Embryonic facial prominence (tissue), 1 donor: ENCODE measurements around the gene NID1.
"Not testable (repeated sequence)": the region's sequence is repeated elsewhere in the genome, so short reads cannot be mapped to it uniquely, and the experiment has no call there.

ENCODE experiments used
- DNase-seq: peaks from one replicate; pipeline ENCODE4 v3.0.0-alpha.2; 2016; ENCODE audit errors: extremely low spot score

NID1 gene

DNA sequence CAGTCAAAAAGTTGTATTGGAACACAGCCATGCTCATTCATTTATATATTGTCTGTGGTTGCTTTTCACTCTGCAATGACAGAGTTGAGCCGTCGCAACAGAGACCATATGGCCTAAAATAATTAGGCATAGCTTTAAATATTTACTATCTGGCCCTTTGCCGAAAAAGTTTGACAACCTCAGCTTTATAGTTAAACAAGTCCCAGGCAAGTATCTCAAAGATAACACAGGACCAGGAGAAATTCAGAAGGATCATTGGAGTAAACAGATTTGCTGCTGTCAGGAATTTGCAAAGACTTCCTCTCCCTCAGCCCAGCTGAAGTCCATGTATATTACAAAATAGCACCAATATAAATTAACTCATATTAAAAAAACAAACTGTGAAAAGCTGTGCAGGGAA is 34.4 kb downstream of the NID1 start:
- DNase-seq: no peak

DNA sequence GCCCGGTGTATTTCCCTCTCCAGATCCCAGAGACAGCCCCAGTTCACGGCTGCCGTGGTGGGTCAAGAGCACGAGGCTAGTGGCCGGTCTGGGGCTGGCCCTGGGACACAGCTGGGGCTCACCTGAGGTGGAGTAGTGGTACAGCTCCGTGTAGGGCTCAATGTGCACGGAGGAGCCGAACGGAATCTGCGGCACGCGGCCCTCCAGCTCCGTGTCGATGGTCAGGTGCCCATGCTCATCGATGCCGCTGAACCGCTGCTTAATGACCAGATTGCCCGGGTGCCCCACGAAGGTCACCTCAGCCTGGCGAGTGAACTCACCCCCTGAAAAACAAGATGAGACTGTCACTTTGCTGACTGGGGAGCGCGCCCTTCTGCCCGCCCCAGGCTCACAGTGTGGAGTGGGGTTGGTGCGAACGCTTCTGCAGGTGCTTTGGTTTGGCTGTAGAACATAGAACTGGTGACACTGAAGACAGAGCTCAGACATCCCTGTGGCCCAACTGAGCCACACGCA is 35.4 kb downstream of the NID1 start:
- DNase-seq: no peak

DNA sequence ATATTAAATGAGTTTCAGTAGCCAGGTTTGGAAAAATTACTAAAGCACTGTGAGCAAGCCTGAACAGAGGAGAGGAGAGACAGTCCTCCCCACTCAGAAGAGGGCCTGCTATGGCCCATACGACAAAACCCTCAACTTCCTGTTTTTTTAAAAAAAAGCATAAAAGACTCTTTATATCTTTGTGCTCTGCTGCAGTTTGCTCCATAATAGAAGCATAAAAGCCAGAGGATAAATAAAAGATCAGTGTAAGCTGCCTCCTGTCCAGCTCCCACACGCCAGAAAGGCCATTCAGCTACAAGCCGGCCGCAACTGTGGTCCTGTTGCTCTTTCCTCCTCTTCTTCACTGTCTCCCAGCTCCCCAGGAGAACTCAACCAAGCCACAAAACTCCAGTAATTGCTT is 37.8 kb downstream of the NID1 start:
- no peak for DNase-seq

DNA sequence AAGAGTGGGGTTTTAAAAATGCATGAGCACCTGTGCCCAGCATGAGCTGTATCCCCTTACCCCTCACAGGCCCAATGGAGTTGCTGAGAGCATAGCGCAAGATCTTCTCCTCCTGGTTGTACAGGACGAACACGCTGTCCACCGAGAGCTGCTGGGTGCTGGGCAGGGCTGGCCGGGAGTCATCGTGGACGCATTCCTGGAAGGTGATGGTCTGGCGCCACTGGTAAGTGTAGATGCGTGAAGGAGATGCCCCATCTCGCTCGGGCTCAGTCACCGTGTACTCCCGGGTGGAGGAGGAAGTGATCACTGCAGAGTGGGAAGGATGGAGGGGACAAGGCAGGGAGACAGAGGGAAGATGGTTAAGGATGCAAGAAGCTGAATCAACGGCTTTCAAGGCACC is 39.1 kb downstream of the NID1 start:
- DNase-seq: no peak

DNA sequence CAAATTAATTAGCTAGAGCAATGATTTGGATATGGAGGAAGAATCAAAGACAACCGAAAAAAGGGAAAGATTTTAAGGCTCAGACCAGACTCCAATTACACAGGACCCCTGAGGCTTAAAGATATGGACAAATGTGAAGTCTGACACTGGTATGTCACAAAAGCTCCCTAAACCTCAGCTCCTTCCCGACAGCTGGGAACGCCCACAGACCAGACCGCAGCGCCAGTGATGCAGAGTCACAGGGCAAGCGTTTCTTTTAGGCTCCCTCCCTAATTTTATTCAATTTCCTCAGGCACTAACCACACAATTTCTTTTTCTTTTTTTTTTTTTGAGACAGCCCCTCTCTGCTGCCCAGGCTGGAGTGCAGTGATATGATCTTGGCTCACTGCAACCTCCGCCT is 40.2 kb downstream of the NID1 start:
- DNase-seq: no peak

DNA sequence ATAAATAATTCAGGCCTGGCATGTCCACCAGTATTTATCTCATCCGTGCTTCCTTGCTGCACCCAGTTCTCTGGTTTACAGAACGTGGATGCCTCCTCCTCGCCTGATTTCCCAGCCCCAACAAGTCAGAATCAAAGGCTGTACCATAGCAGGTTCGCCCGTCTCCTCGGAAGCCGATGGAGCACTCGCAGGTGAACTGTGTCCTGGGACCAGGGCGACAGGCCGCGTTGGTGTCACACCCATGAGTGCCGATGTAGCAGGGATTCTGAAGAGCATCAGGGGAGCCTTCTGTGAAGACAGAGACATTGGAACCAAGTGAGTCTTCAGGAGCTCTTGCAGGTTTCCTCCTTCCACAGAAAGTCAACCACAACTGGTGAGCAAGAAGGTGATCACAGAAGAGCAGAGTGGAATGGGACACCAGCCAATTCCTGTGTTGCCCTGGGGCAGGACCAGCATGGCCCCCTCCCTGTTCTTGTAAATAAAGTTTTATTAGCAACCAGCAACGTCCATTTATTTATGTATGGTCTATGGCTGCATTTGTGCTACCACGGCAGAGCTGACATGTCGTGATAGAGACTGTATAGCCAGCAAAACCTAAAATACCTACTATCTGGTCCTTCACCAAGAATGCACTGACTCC is 40.8 kb downstream of the NID1 start:
- no peak for DNase-seq

DNA sequence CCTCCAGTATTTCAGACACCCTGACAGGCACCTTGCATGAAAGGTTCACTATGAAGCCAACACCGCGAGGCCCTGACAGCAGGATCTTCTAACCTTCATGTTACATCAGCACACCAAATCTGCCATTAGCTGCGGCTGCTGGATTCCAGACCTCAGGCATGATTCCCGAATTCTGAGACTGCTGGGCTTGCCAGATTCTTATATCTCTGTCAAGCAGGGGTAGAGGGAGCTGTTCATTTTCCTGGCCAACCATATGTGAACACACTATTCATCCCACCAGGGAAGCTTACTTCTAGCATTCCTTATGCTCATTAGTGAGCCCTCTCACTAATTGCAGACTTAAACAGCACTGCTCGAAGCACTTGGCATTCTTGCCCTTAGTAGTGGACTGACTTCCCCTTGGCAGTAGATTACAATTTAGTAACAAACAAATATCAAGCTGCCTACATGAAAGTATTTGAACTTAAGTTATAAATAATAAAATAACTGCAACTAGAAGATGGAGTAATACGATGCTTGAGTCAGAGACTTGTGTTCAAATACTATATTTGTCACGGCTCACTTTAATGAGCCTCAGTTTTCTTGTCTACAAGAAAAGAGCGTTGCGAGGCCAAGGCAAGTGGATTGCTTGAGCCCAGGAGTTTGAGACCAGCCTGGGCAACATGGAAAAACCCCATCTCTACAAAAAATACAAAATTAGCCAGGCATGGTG is 43.3 kb downstream of the NID1 start:
- peak; percentile 14 for DNase-seq

DNA sequence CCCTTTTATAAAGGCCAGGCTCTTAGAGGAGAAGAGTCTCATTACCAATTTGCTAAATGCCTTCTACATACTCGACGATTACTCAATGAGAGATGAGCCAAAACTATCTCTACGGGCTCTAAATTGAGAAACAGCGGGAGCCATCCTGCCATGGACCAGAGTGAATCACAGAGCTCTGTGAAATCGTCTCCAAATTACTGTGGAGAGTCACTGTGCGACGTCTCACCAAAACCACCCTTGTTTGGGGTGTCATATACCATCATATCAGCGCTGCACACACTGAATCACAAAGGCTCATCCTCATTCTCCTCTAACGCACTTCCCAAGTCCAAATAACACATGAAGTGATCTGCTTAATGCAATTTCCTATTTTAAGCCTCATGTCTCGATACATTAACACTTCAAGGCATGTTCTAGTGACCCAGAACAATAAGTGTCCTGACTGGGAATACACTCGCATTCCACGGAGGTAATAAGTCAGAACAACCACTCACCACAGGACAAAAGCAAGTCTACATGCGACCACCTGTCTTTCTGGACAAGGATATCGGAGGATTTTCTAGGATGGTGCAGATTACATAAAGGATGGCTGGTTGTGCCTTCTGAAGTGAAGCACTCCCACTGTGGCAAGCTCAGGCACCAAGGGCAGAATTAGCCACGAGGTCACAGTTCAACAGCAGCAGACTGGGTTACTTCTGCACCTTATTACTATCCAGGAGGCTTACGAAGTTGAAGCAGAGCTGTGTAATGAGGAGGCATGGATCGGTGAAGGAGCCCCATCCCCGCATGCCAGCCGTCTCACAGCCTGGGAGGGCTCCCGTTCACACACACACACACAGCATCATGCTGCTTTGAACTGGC is 44.3 kb downstream of the NID1 start:
- DNase-seq: no peak

DNA sequence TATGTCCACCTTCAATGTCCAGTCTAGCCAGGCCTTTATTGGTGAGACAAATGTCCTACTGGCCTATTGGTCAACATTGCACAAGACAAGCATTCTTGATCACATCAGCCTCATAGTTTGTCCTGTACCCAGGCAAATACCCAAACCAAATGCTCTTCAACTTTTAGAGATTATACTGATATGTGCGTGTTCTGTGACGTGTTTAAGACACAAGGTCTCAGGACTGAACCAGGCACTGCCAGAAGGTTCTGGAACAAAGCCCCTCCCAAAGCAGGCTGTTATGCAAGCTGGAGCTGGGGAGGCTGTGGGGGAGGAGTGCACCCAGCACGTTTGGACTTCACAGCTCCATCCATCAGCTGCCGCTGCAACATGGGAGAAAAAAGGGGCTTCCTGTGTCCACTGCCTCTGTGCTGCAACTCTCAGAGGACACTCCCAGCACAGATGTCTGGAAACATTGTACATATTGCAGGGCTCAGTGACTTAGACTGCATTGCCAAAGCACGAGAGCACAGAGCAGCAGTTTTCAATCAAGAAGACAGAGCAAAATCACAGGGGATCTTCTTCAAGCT is 45.9 kb downstream of the NID1 start:
- DNase-seq: no peak

DNA sequence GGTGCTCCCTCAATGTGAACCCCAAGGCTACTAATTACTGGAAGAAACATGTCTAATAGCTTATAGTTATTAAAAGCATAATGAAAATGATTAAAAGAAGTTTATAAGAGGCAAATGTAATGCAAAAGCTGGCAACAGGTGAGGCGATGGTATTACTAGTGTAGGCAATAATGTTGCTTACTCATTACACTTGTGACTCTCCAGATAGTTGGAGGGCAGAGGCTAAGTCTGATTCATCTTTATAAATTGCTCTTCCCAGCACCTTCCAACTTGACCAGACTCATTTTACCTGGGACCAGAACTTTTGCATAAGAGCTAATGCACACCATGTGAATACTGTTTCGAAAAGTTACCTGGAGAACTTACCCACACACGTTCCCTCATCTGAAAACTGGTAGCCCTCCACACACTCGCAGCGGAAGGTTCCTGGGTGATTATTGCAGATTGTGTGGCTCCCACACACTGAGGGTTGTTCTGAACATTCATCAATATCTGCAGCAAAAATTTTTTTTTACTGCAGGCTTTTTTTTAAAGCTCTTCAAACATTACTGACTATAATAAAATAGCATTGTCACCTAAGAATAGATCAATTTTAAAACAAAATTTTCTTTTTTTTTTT is 48.0 kb downstream of the NID1 start:
- DNase-seq: no peak

DNA sequence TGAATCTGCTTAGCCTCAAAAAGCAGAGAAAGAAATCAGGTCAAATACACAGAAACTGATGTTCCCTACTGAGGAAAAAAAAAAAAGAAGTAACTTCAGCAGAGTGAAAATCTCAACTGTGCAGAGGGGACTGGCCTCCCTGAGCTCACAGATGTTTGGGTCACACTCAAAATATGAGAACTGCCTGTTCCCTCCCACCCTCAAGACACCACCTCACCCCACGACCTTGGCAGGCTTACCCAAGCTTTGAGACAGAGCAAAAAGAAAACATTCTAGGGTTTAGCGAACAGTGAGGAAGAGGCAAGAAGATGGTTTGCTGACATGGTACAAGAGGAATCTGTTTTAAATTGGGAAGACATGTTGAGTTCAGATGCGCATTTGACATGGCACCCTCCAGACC is 48.8 kb downstream of the NID1 start:
- no peak for DNase-seq

DNA sequence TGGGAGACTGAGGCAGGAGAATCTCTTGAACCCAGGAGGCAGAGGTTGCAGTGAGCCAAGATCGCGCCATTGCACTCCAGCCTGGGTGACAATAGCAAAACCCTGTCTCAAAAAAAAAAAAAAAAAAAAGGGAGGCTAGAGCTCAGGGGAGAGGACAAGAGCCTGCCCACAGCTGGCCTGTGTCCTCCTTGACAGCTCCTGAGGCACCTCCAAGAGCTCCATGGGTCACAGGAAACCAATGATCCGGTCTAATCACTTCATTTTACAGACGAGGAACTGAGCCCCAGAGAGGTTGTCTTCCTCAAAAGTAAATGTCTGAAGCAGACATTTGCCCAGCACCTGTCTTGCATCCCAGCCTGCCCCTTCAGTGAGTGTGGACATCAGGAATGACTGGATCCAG is 49.4 kb downstream of the NID1 start:
- no peak for DNase-seq

DNA sequence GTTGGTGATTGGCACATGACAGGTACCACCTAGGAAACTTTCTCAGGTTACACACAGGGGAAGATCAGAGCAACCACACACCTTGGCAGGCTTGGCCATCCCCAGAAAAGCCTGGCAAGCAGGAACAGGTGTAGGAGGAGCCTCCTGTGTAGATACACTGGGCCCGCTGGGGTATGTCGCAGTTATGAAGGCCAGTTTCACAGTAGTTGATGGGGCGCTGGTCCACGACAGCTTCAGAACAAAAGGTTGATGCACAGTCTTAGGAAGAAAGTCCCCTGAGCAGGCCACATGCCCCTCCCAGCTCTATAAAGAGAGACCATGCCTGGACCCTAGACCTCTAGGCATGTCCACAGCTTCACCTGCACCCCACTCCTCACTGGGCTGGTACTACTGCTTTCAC is 51.6 kb downstream of the NID1 start:
- DNase-seq: no peak

DNA sequence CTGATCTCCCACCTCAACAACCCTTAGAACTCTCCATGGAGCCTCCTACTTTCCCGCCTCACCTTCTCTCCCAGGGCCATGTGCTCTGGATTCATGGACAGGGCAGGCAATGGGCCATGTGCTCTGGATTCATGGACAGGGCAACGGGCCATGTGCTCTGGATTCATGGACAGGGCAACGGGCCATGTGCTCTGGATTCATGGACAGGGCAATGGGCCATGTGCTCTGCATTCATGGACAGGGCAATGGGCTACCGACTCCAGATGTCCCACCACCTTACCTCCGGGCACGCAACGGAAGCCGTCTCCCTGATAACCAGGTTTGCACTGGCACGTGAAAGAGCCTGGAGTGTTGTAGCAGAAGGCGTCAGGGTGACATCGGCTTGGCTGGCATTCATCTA is 53.2 kb downstream of the NID1 start:
- DNase-seq: no peak

DNA sequence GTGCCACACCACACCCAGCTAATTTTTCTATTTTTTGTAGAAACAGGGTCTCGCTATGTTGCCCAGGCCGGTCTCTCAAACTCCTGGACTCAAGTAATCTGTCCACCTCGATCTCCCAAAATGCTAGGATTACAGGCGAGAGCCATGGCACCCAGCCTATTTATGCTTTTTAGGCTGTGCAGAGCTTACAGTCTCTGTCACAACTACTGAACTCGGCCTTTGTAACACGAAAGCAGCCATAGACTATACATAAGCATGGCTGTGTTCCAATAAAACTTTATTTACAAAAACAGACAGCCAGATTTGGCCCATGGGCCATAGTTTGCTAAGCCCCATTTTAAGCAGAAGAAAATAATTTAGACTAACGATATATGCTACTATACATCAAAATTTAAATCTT is 54.4 kb downstream of the NID1 start:
- no peak for DNase-seq

DNA sequence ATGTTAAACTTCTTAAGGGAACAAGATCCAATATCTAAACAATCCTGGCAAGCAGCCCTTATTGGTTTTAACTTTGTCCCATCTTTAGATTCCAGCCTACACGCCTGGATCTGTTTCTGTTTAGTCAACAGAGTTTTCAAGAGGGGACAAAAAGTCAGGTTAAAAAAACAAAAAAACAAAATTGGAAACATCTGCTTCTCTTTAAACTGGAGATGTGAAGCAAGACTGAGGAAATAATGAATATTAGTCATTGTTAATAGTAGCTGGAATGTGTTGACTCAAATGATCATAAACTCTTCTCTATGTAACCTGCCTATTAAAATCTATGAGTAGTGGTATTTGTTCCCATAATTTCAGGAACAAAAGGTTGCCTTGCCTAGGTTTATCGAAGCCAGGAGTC is 55.0 kb downstream of the NID1 start:
- DNase-seq: no peak

DNA sequence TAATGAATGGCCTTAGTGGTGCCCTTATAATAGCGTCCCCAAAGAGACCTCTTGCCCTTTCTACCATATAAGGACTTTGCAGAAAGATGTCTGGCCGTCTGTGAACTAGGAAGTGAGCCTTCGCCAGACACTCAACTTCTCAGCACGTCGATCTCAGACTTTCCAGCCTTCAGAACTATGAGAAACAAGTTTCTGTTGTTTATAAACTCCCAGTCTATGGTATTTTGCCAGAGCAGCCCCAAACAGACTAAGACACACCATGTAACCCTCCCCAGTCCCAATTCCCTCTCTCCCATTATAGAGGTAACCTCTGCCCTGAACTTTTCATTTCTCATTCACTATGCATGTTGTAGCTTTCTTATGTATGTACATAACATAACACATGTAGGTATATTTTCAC is 55.7 kb downstream of the NID1 start:
- DNase-seq: no peak

DNA sequence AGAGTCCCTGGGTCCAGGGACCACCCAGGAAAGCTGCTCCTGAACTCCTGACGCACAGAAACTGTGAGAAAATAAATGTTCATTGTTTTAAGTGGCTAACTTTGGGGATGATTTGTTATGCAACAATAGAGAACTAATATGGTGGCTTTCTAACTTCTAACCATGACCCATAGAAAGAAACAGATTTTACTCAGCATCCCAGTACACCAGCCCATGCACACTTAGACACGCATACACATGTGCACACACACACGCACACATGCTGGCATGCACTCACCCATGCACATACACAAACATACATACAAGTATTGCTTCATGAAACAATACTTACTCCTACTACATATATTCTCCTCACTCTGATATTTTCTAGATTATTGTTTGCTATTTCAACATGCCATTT is 57.1 kb downstream of the NID1 start:
- no peak for DNase-seq

DNA sequence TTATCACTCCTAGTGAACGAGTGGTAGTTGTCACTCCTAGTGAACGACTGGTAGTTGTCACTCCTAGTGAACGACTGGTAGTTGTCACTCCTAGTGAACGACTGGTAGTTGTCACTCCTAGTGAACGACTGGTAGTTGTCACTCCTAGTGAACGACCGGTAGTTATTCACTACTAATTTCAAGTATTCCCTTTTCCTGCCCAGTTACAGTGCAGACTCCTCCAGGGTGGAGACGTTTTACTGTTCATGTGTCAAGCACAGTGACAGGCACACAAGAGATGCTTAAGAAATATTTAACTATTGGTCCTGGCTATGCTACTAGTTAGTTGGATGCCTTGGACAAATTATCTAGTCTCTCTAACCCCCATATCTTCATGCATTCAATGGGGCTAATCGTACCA is 61.8 kb downstream of the NID1 start:
- not testable (repeated sequence) for DNase-seq

DNA sequence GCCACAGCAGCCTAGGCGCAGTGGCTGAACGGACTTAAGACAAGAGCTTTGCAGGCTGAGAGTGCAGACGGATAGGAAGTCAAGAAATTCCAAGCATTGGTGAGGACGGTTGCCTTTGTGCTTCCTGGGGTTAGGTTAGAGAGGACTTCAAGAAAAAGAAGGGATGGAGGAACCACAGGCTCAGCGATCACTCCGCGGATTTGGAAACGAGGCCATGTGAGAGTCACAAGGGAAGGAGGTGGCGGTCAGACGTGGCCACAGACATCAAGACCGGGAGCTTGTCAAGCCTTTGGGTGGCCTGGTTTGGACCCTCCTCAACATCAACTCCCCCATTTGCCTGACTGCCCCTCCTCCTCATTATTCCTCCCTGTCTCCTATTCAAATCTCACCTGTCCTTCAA is 62.3 kb downstream of the NID1 start:
- DNase-seq: no peak

DNA sequence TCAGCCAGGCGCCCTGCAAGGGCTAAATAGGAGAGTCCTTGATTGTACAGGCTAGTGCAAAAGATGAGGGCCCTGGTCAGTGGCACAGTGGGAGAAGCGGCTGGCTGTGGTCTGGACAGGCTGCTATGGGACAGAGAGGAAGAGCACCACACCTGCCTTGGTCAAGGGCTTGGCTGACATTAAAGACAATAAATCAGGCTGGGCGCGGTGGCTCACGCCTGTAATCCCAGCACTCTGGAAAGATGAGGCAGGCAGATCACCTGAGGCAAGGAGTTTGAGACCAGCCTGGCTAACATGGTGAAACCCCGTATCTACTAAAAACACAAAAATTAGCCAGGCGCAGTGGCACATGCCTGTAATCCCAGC is 62.9 kb downstream of the NID1 start:
- no peak for DNase-seq

DNA sequence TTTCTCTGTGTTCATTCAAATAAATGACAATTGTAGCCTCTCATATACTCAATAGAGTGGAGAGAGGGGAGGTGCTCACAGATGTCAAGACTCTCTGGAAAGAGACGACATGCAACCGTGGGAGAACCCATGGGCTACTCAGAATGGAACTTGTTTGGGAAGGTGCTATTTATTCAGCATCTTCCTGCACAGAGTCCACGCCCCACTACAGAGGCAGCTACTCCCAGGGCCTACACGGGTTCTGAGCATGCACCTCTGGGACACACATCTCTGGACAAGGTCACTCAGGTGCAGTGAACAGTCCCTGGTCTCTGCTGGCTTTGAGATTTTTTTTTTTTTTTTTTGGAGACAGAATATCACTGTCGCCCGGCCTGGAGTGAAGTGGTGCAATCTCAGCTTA is 64.1 kb downstream of the NID1 start:
- no peak for DNase-seq
